Testis (tissue), 2 donors: Measurements from ENCODE around the gene CD48.

Experiments used
- POLR2A ChIP-seq: fragments of 450-650 bp; IDR thresholded peaks from one replicate; pipeline ENCODE4 v1.6.1; 2017; ENCODE audit warnings: antibody characterized with exemption, mild to moderate bottlenecking, moderate library complexity
- TF ChIP-seq, protein P1 (sequence below), 3 experiments: fragments of 450-650 bp in 2 of 3; fragments of 200-600 bp in 1 of 3; sonication (generic) in 1 of 3; IDR thresholded peaks; one replicate each; pipeline ENCODE4 v1.5.1; 2016 to 2019; ENCODE audit warnings: antibody characterized with exemption in 3 of 3, mild to moderate bottlenecking in 2 of 3, moderate library complexity in 1 of 3

DNA sequence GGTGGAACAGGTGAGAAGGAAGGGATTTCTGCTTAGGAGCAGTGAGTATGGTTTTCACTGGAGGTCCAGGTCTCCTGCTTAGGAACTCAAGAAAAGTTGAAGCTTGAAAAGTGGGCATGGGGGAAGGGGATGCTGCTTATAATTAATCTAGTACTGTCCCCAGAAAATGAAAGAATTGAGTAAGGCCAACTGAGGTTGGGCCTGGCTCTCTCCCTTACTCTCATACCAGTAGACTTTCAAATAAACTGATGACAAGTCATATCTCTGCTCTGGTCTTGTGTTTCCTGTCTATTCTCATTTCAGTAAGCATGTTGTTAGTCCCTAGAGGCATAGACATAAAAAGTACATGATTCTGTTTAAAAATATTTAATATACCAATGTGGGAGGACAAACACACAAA is 26.4 kb downstream of the CD48 start:
- TF ChIP-seq, protein P1, sequence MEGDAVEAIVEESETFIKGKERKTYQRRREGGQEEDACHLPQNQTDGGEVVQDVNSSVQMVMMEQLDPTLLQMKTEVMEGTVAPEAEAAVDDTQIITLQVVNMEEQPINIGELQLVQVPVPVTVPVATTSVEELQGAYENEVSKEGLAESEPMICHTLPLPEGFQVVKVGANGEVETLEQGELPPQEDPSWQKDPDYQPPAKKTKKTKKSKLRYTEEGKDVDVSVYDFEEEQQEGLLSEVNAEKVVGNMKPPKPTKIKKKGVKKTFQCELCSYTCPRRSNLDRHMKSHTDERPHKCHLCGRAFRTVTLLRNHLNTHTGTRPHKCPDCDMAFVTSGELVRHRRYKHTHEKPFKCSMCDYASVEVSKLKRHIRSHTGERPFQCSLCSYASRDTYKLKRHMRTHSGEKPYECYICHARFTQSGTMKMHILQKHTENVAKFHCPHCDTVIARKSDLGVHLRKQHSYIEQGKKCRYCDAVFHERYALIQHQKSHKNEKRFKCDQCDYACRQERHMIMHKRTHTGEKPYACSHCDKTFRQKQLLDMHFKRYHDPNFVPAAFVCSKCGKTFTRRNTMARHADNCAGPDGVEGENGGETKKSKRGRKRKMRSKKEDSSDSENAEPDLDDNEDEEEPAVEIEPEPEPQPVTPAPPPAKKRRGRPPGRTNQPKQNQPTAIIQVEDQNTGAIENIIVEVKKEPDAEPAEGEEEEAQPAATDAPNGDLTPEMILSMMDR (IDR thresholded peaks at IDR 0.05): no peak
- TF ChIP-seq POLR2A: no peak
